ENCODE results near the gene MAP2K5. TPM values are rescaled to one million over a fixed set of nuclear protein-coding genes. Genes with fewer than 3 reads are reported as not detected.

Gene MAP2K5
- total and polyA plus RNA-seq, 10 of the 15 experiments (the other 5 are each of a cell fraction or from before 2014, with no cell fraction given), result 1.3 to 19.4 (median 9.6) TPM

DNA sequence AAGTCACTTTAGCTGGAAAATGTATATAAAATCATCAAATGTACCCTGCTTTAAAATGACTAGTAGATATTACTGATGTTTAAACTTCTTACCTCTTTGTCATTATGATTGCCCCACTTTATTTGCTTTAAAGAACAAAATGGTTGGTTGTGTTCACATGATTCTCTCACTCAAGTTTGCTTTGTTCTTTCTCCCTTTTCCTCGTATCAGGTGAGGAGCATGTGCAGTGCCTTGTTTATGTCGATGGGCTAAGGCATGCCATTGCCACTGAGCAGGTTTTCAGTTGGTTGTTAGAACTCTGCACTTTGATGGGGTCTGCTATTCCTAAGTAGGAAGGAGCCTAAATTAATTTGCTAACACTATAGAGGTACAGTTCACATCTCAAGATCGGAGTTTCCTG is 5.3 kb downstream of the MAP2K5 start (continued):
- no peak for TF ChIP-seq MLLT1 (IDR thresholded peaks at IDR 0.05)

GRCh38 chr15:67548236-67548852 is 5.8 kb downstream of the MAP2K5 start:
- Histone ChIP-seq H3K79me2 (ENCODE audit: control insufficient read depth, insufficient read depth, low read length) (peaks cover 1% of the 10 kb centered on the region; the same call in 1 of the 2 replicates), H3K9ac (ENCODE audit: control insufficient read depth, insufficient read depth, low read length) (no peak overlapping the region), H3K4me1 (ENCODE audit: control insufficient read depth, insufficient read depth, low read length) (peaks cover 11% of the 10 kb centered on the region), H4K20me1 (ENCODE audit: control insufficient read depth, insufficient read depth) (no peaks in the 10 kb centered on the region), H2AFZ (ENCODE audit: control insufficient read depth, low read depth, low read length) (no peak overlapping the region), H3K9me3 (replicated peaks; ENCODE audit: control insufficient read depth, insufficient read depth, low read length) (no peaks in the 10 kb centered on the region), H3K4me2 (ENCODE audit: control insufficient read depth, insufficient read depth) (no peak overlapping the region), H3K27ac (ENCODE audit: control insufficient read depth, insufficient read depth) (peak overlapping the region; percentile 7; the same call in 1 of the 2 replicates), H3K36me3 (ENCODE audit: control insufficient read depth in 2 of 2, insufficient read depth in 2 of 2, low read length in 1 of 2) (peaks cover 3% of the 10 kb centered on the region in 2 experiments; a peak in 1 of 4 replicates), H3K27me3 (replicated peaks in 1 of 2; ENCODE audit: control insufficient read depth in 2 of 2, insufficient read depth in 2 of 2, low read length in 1 of 2) (no peaks in the 10 kb centered on the region), H3K4me3 (no peak overlapping the region)
- intact Hi-C loops (cut with micrococcal nuclease; ENCODE audit: unreplicated experiment) (no loop called here), in situ Hi-C loops (cut with MboI) (loop anchor here (25.0 kb wide), 1 partner anchor 1264 kb away; the partner anchor contains the start of gene ANP32A)
- WGBS (ENCODE audit: insufficient coverage, insufficient replicate concordance, low lambda C conversion rate, missing lambda C conversion rate), result 95% methylated on average over 2 of the region's 2 CpGs
- ChIA-PET RAD21 (ENCODE audit: unreplicated experiment) (interaction anchor here (0.7 kb wide), 1 partner anchor 9 kb away, joined by 3 read pairs; no protein-coding TSS in a partner anchor), POLR2A (no interaction called here), SMC1A (ENCODE audit: uncharacterized antibody, unreplicated experiment) (interaction anchor here (1.0 to 3.9 kb wide), 5 partner anchors 8 to 44 kb away, joined by 3 to 19 read pairs (median 4); partner anchors contain the start of gene C15orf61), CTCF (no interaction called here)
- ATAC-seq (no peak), DNase-seq (ENCODE audit: low read depth, low spot score) (no peak), FAIRE-seq (no peak)
- no TSS peak for BruUV-seq (replicated peaks)
- TF ChIP-seq SMC3 (IDR thresholded peaks at IDR 0.05; ENCODE audit: borderline replicate concordance, low read length) (no peak), SMAD1 (IDR thresholded peaks at IDR 0.05; ENCODE audit: low read depth, partially characterized antibody) (no peak), NFXL1 (IDR thresholded peaks at IDR 0.05; ENCODE audit: borderline replicate concordance) (no peak), CEBPB (IDR thresholded peaks at IDR 0.05; ENCODE audit: borderline replicate concordance in 1 of 2, low read depth in 2 of 2, low read length in 2 of 2) (no peak), STAT3 (IDR thresholded peaks at IDR 0.05; ENCODE audit: low read depth, low read length) (no peak), CBFB (IDR thresholded peaks at IDR 0.05; ENCODE audit: low read depth) (no peak), LARP7 (IDR thresholded peaks at IDR 0.05) (no peak), ZSCAN29 (IDR thresholded peaks at IDR 0.05) (no peak), POLR2A (IDR thresholded peaks at IDR 0.05; ENCODE audit: low read depth, low read length) (no peak), ZBTB40 (IDR thresholded peaks at IDR 0.05; ENCODE audit: borderline replicate concordance) (no peak), TCF12 (IDR thresholded peaks at IDR 0.05; ENCODE audit: low read depth, low read length) (no peak), SRF (IDR thresholded peaks at IDR 0.05; ENCODE audit: low read depth in 2 of 2, low read length in 2 of 2) (no peak), GABPA (IDR thresholded peaks at IDR 0.05; ENCODE audit: low read depth) (no peak)
- TF ChIP-seq, protein P1, sequence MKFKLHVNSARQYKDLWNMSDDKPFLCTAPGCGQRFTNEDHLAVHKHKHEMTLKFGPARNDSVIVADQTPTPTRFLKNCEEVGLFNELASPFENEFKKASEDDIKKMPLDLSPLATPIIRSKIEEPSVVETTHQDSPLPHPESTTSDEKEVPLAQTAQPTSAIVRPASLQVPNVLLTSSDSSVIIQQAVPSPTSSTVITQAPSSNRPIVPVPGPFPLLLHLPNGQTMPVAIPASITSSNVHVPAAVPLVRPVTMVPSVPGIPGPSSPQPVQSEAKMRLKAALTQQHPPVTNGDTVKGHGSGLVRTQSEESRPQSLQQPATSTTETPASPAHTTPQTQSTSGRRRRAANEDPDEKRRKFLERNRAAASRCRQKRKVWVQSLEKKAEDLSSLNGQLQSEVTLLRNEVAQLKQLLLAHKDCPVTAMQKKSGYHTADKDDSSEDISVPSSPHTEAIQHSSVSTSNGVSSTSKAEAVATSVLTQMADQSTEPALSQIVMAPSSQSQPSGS (IDR thresholded peaks at IDR 0.05; ENCODE audit: low read length), result no peak

All from GM12878 (cell line).